Activated T-helper 2 cell treated with anti-CD3 and anti-CD28 coated beads, Interferon-gamma antibody, Interleukin-2, Interleukin-4, amounts not matched to agents 10 μg/mL and 5 μg/mL and 100 μg/mL, durations not matched to agents 14 hours and 24 hours and 36 hours (primary cell): ENCODE measurements around the gene TRRAP. TPM values are rescaled to one million over a fixed set of nuclear protein-coding genes. Genes with fewer than 3 reads are reported as not detected.
"Not testable (repeated sequence)": the region's sequence is repeated elsewhere in the genome, so short reads cannot be mapped to it uniquely, and the experiment has no call there.

Source experiments
- DNase-seq: peaks from one replicate; pipeline ENCODE4 v3.0.0; 2021; ENCODE audit warnings: low spot score
- H3K27ac Mint-ChIP-seq: one replicate; pipeline ENCODE4 v1.8.0; 2021; ENCODE audit warnings: mixed read lengths
- H3K27me3 Mint-ChIP-seq: one replicate; pipeline ENCODE4 v1.8.0; 2021; ENCODE audit warnings: low read depth, mixed read lengths
- H3K36me3 Mint-ChIP-seq: one replicate; pipeline ENCODE4 v1.8.0; 2021; ENCODE audit warnings: low read depth, mixed read lengths
- H3K4me1 Mint-ChIP-seq: one replicate; pipeline ENCODE4 v1.8.0; 2021; ENCODE audit warnings: low read depth, mixed read lengths
- H3K4me3 Mint-ChIP-seq: one replicate; pipeline ENCODE4 v1.8.0; 2021; ENCODE audit warnings: low read depth, mild to moderate bottlenecking, moderate library complexity, mixed read lengths
- H3K9me3 Mint-ChIP-seq: one replicate; pipeline ENCODE4 v1.8.0; 2021; ENCODE audit warnings: mixed read lengths
- intact Hi-C: fragments of 100-400 bp; cut with micrococcal nuclease; formaldehyde crosslinking; loops from one replicate; pipeline ENCODE4 v1.15.1; 2023
- total RNA-seq: library from RNA; stranded (reverse); gene quantifications from 2 replicates; pipeline ENCODE4 v1.2.3, GENCODE V29; 2022

The TRRAP gene
- total RNA-seq, 1 donor from 2014 or later: 58.6 TPM

- peak overlapping the region; percentile 70 for H3K4me3 Mint-ChIP-seq
- peaks cover 19% of the 10 kb centered on the region for H3K27me3 Mint-ChIP-seq
These were observed 8.1 kb upstream of the TRRAP start for GRCh38 chr7:98870121-98870651.

DNA sequence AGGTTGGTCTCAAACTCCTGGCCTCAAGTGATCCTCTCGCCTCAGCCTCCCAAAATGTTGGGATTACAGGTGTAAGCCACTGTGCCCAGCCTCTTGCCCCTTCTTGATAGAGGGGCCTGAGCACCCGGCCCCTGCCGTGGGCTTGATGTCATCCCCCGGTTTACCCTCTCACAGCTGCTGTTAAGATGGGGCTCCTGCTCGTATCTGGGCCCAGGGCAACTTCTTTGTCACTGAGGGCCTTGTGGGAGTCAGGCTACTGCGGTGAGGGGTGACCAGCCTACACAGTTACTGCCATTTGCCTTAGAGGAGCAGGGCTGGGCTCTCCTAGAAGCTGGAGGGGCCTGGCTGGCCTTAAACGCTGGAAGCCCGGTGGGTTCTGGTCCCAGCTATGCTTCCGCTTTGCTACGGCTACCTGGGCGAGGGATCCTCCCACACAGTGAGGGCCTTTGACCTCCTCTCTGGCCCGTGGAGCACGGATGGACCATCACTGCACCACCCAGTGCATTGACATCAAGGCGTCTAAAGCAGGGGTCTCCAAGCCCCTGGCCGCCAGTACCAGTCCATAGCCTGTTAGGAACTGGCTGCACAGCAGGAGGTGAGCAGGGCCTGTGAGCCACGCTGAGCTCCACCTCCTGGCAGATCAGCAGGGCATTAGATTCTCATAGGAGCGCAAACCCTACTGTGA, 7.4 kb upstream of the TRRAP start:
- Mint-ChIP-seq H3K36me3 (no peaks in the 10 kb centered on the region), H3K4me1 (peaks cover 1% of the 10 kb centered on the region), H3K9me3 (no peaks in the 10 kb centered on the region), H3K27ac (no peak overlapping the region), H3K4me3 (peak overlapping the region; percentile 70), H3K27me3 (peaks cover 22% of the 10 kb centered on the region)
- intact Hi-C loops: no loop called here
- no peak for DNase-seq

More at GRCh38 chr7:98870121-98870651, 8.1 kb upstream of the TRRAP start:
- Mint-ChIP-seq H3K9me3 (no peaks in the 10 kb centered on the region), H3K27ac (no peak overlapping the region), H3K4me1 (peaks cover 1% of the 10 kb centered on the region), H3K36me3 (no peaks in the 10 kb centered on the region)
- DNase-seq: peak; percentile 51
- intact Hi-C loops: no loop called here

DNA sequence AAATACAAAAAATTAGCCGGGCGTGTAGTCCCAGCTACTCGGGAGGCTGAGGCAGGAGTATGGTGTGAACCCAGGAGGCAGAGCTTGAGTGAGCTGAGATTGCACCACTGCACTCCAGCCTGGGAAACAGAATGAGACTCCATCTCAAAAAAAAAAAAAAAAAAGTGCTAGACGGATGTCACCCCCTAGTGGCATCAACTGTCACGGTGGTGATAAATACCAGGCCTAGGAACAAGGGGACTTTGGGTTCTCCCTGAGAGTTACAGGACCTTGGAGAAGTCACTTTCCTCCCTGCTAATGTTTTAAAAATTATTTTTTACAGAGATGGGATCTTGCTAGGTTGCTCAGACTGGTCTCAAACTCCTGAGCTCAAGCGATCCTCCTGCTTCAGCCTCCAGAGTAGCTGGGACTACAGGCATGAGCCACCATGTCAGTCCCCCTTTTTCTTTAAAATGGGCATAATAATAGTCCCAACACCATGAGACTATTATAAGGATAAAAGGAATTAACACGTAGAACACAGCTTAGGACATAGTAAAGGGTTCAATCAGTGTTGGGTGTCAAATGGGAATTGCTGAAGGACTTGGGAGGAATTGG, 5.9 kb upstream of the TRRAP start:
- H3K9me3 Mint-ChIP-seq: no peaks in the 10 kb centered on the region
- peaks cover 1% of the 10 kb centered on the region for H3K4me1 Mint-ChIP-seq
- H3K27ac Mint-ChIP-seq: no peak overlapping the region
- peaks cover 19% of the 10 kb centered on the region for H3K27me3 Mint-ChIP-seq
- intact Hi-C loops: no loop called here
- no peak for DNase-seq
- H3K4me3 Mint-ChIP-seq: no peak overlapping the region
- H3K36me3 Mint-ChIP-seq: no peaks in the 10 kb centered on the region

DNA sequence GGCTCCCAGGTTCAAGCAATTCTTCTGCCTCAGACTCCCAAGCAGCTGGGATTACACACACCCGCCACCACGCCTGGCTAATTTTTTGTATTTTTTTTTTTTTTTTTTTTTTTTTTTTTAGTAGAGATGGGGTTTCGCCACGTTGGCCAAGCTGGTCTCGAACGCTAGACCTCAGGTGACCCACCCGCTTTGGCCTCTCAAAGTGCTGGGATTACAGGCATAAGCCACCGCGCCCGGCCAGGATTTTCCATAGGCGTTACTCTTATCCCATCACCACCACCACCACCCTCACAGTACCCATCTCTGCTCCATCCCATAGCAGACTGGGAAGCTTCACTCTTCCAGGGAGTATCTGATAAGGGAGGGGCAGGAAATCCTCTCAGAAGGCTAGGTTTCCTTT, 4.7 kb upstream of the TRRAP start:
- H3K27ac Mint-ChIP-seq, H3K4me1 Mint-ChIP-seq, H3K36me3 Mint-ChIP-seq, intact Hi-C loops, H3K9me3 Mint-ChIP-seq, H3K4me3 Mint-ChIP-seq, DNase-seq: not testable (repeated sequence)
- peaks cover 14% of the 10 kb centered on the region for H3K27me3 Mint-ChIP-seq

DNA sequence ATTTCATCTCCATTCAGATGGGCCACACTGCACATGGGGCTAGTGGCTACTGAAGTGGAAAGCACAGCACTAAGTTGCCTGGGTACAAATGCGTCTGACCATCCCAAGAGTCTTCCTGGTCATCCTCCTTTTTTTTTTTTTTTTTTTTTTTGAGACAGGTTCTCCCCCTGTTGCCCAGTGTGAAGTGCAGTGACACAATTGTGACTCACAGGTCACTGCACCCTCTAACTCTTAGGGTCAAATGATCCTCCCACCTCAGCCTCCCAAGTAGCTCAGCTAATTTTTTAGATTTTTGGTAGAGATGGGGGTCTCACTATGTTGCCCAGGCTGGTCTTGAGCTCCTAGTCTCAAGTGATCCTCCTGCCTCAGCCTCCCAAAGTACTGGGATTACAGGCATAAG, 3.4 kb upstream of the TRRAP start:
- Mint-ChIP-seq H3K36me3 (no peaks in the 10 kb centered on the region), H3K27me3 (peaks cover 8% of the 10 kb centered on the region), H3K4me1 (peaks cover 1% of the 10 kb centered on the region), H3K9me3 (no peaks in the 10 kb centered on the region), H3K4me3 (no peak overlapping the region), H3K27ac (no peak overlapping the region)
- DNase-seq: no peak
- intact Hi-C loops: no loop called here

GRCh38 chr7:98875501-98875900, 2.8 kb upstream of the TRRAP start:
- Mint-ChIP-seq H3K9me3 (no peaks in the 10 kb centered on the region), H3K36me3 (peaks cover 5% of the 10 kb centered on the region), H3K4me3 (peak overlapping the region; percentile 13), H3K27ac (no peak overlapping the region), H3K27me3 (peaks cover 4% of the 10 kb centered on the region), H3K4me1 (peaks cover 3% of the 10 kb centered on the region)
- intact Hi-C loops: no loop called here
- DNase-seq: no peak

DNA sequence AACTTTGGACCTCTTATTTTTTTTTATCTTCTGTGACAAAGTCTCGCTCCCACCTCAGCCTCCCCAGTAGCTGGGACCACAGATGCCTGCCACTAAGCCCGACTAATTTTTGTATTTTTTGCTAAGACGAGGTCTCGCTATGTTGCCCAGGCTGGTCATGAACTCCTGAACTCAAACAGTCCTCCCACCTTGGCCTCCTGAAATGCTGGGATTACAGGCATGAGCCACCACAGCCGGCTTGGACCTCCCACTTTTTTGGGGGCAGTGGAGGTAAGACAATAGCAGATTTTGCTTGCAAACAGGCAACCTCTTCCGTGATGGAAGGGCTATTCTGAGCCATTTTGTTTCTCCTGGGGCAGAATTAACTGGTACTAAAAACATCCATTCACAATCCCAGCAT, 1.2 kb upstream of the TRRAP start:
- peaks cover 15% of the 10 kb centered on the region for H3K36me3 Mint-ChIP-seq
- H3K4me3 Mint-ChIP-seq: peak overlapping the region; percentile 70
- H3K4me1 Mint-ChIP-seq: peaks cover 11% of the 10 kb centered on the region
- no peak for DNase-seq
- no peaks in the 10 kb centered on the region for H3K9me3 Mint-ChIP-seq
- H3K27ac Mint-ChIP-seq: no peak overlapping the region
- peaks cover 3% of the 10 kb centered on the region for H3K27me3 Mint-ChIP-seq
- intact Hi-C loops: no loop called here

DNA sequence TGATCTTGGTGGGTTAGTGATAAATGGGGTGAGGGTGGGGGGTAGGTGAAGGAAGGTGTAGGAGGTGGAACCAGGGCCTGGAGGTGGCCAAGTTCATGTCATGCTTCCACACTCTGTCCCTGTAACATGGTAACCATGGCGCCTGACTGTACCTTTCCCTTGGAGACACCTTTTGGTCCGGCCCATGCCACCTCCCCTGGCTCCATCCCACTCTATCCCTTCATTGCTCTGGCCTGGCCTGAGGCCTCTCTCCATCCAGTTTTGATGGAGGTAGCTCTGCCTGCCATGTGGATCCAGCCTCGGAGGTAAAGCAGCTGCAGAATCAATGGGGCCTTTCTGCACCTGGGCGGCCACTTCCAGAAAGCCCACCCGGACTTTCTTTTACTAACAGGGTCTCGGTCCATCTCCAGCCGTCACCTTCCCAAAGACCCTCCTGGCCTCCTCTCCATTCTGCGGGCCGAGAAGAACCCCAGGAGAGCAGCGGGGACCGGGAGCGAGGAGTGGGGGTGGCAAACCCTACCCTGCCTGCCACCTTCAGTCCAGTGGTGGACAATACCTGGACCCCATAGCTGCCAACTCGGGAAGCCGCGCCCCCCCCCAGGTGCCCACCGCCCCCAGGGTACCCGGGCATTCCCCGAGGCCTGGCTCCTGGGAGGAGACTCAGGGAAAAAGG, 504 bp upstream of the TRRAP start:
- Mint-ChIP-seq H3K27ac (no peak overlapping the region), H3K4me3 (peak overlapping the region; percentile 70), H3K9me3 (no peaks in the 10 kb centered on the region), H3K4me1 (peaks cover 11% of the 10 kb centered on the region), H3K27me3 (peaks cover 3% of the 10 kb centered on the region), H3K36me3 (peaks cover 20% of the 10 kb centered on the region)
- no peak for DNase-seq
- intact Hi-C loops: no loop called here

DNA sequence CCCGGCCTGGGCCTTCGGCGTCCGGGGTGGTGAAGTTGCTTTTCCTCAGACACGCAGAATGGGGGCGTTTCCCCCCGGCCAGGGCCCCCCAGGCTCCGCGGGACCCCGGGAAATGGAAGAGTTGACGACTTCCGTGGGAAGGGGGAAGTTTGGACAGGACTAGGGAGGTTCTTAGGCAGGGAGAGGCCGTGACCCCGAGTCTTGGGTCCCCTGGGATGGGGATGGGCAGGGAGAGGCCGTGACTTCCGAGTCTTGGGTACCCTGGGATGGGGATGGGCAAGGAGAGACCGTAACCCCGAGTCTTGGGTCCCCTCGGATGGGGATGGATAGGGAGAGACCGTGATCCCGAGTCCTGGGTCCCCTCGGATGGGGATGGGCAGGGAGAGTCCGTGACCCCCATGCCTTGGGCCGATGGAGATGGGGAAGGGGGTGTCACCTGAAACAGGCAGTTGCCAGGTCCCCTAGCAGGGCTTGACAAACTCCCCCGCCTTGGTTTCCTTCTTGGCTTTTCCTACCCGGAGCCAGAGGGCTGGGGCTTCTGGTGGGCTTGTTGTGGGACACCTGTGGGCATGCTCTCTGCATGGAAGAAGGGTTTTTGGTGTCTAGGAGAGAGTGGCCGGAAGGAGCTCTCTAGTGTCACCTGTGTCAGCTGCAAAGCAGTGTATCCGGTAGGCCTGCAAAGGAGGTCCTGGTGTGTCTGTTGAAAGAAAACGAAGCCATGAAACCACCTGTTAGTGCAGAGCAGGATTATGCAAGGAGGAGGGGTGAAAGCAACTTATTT, 1.1 kb downstream of the TRRAP start:
- H3K27ac Mint-ChIP-seq: peak overlapping the region; percentile 85
- H3K27me3 Mint-ChIP-seq: peaks cover 3% of the 10 kb centered on the region
- peaks cover 11% of the 10 kb centered on the region for H3K4me1 Mint-ChIP-seq
- H3K4me3 Mint-ChIP-seq: peak overlapping the region; percentile 91
- peak; percentile 70 for DNase-seq
- no peaks in the 10 kb centered on the region for H3K9me3 Mint-ChIP-seq
- intact Hi-C loops: no loop called here
- peaks cover 33% of the 10 kb centered on the region for H3K36me3 Mint-ChIP-seq

DNA sequence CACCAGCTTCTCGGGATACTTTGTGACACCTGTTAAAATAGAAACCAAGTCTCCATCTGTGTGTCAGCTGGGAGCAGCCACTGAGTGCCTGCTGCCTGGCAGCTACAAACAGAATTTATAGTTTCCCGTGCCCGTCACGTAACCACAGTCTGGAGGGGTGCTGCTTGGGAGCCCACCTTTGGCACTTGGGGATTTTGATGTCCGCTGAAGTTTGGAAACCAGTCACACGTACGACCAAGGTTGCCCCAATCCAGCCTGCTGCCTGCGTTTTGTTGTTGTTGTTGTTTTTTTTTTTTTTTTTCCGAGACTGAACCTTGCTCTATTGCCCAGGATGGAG, 1.6 kb downstream of the TRRAP start:
- peak overlapping the region; percentile 91 for H3K4me3 Mint-ChIP-seq
- intact Hi-C loops: no loop called here

DNA sequence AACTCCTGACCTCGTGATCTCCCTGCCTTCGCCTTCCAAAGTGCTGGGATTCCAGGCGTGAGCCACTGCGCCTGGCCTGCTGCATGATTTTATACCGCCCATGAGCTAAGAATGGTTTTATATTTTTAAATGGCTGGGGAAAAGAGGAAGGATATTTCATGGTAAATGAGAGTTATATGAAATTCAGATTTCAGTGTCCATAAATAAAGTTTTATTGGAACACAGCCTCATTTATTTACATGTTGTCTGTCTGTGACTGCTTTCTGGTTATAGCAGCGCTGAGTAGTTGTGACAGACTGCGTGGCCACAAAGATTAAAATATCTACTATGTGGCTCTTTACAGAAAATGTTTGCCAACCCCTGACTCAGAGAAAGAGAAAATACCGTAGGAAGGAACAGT, 2.2 kb downstream of the TRRAP start:
- H3K36me3 Mint-ChIP-seq: peaks cover 37% of the 10 kb centered on the region
- no peak for DNase-seq
- no peaks in the 10 kb centered on the region for H3K9me3 Mint-ChIP-seq
- peaks cover 11% of the 10 kb centered on the region for H3K4me1 Mint-ChIP-seq
- peaks cover 1% of the 10 kb centered on the region for H3K27me3 Mint-ChIP-seq
- peak overlapping the region; percentile 68 for H3K27ac Mint-ChIP-seq
- H3K4me3 Mint-ChIP-seq: peak overlapping the region; percentile 91
- intact Hi-C loops: no loop called here

More for the DNA sequence above, 1.6 kb downstream of the TRRAP start:
- DNase-seq: no peak
- H3K36me3 Mint-ChIP-seq: peaks cover 37% of the 10 kb centered on the region
- H3K9me3 Mint-ChIP-seq: no peaks in the 10 kb centered on the region
- peaks cover 11% of the 10 kb centered on the region for H3K4me1 Mint-ChIP-seq
- H3K27me3 Mint-ChIP-seq: peaks cover 3% of the 10 kb centered on the region
- peak overlapping the region; percentile 85 for H3K27ac Mint-ChIP-seq

GRCh38 chr7:98881561-98882315, 3.4 kb downstream of the TRRAP start:
- H3K4me3 Mint-ChIP-seq: no peak overlapping the region
- intact Hi-C loops: no loop called here
- H3K4me1 Mint-ChIP-seq: peaks cover 11% of the 10 kb centered on the region
- H3K27me3 Mint-ChIP-seq: no peaks in the 10 kb centered on the region
- H3K36me3 Mint-ChIP-seq: peaks cover 37% of the 10 kb centered on the region
- no peak for DNase-seq
- H3K9me3 Mint-ChIP-seq: no peaks in the 10 kb centered on the region
- peak overlapping the region; percentile 42 for H3K27ac Mint-ChIP-seq
